ENCODE results near the gene POLR1G. TPM values are rescaled to one million over a fixed set of nuclear protein-coding genes. Genes with fewer than 3 reads are reported as not detected.
A peak's percentile ranks its signal among the peaks of the same experiment; 100 is the strongest.
"Not testable (repeated sequence)": the region's sequence is repeated elsewhere in the genome, so short reads cannot be mapped to it uniquely, and the experiment has no call there.

Gene POLR1G
- total RNA-seq, 3 donors from 2014 or later: 3.2 to 4.1 (median 3.2) TPM

GRCh38 chr19:45424191-45425058 is 18.0 kb downstream of the POLR1G start:
- no peak for TF ChIP-seq CTCF (IDR thresholded peaks at IDR 0.05)
- Histone ChIP-seq H3K36me3 (ENCODE audit: low read depth) (no peaks in the 10 kb centered on the region), H3K4me1 (ENCODE audit: low read depth) (peaks cover 16% of the 10 kb centered on the region), H3K9me3 (no peaks in the 10 kb centered on the region), H3K4me3 (no peak overlapping the region)
- DNase-seq (peak in 2 of 3 donors; percentile 76 to 84), ATAC-seq (peak; percentile 70)
- intact Hi-C loops (cut with DNase I, micrococcal nuclease): no loop called here

GRCh38 chr19:45428384-45429231 is 22.2 kb downstream of the POLR1G start:
- intact Hi-C loops (cut with DNase I, micrococcal nuclease): no loop called here
- Histone ChIP-seq H3K36me3 (ENCODE audit: low read depth) (no peaks in the 10 kb centered on the region), H3K9me3 (no peaks in the 10 kb centered on the region), H3K4me1 (ENCODE audit: low read depth) (peaks cover 10% of the 10 kb centered on the region), H3K4me3 (no peak overlapping the region)
- no peak for TF ChIP-seq CTCF (IDR thresholded peaks at IDR 0.05)
- no peak for DNase-seq
- ATAC-seq: no peak

- H3K4me1 ChIP-seq (ENCODE audit: low read depth): peaks cover 10% of the 10 kb centered on the region
- intact Hi-C loops (cut with DNase I, micrococcal nuclease); H3K36me3 ChIP-seq (ENCODE audit: low read depth); DNase-seq; ATAC-seq; H3K4me3 ChIP-seq; H3K9me3 ChIP-seq: not testable (repeated sequence)
Observed at GRCh38 chr19:45429896-45430295, 23.5 kb downstream of the POLR1G start.

- peaks cover 10% of the 10 kb centered on the region for H3K4me1 ChIP-seq (ENCODE audit: low read depth)
- H3K4me3 ChIP-seq; DNase-seq; intact Hi-C loops (cut with DNase I, micrococcal nuclease); ATAC-seq; H3K9me3 ChIP-seq; H3K36me3 ChIP-seq (ENCODE audit: low read depth): not testable (repeated sequence)
Observed at GRCh38 chr19:45431008-45431407, 24.6 kb downstream of the POLR1G start.

- ATAC-seq; intact Hi-C loops (cut with DNase I, micrococcal nuclease); H3K4me3 ChIP-seq; H3K9me3 ChIP-seq; DNase-seq; H3K36me3 ChIP-seq (ENCODE audit: low read depth): not testable (repeated sequence)
- peaks cover 10% of the 10 kb centered on the region for H3K4me1 ChIP-seq (ENCODE audit: low read depth)
Observed at GRCh38 chr19:45432543-45432942, 26.1 kb downstream of the POLR1G start.

GRCh38 chr19:45437328-45437727 is 30.9 kb downstream of the POLR1G start:
- Histone ChIP-seq H3K4me1 (ENCODE audit: low read depth) (peaks cover 6% of the 10 kb centered on the region), H3K4me3 (no peak overlapping the region), H3K36me3 (ENCODE audit: low read depth) (no peaks in the 10 kb centered on the region), H3K9me3 (no peaks in the 10 kb centered on the region)
- ATAC-seq (no peak), DNase-seq (no peak)
- intact Hi-C loops (cut with DNase I, micrococcal nuclease): no loop called here
- no peak for TF ChIP-seq CTCF (IDR thresholded peaks at IDR 0.05)

- ATAC-seq (no peak), DNase-seq (no peak)
- Histone ChIP-seq H3K9me3 (no peaks in the 10 kb centered on the region), H3K4me1 (ENCODE audit: low read depth) (peaks cover 12% of the 10 kb centered on the region), H3K4me3 (peak overlapping the region; percentile 54), H3K36me3 (ENCODE audit: low read depth) (no peaks in the 10 kb centered on the region)
- TF ChIP-seq CTCF (IDR thresholded peaks at IDR 0.05): no peak
- intact Hi-C loops (cut with DNase I, micrococcal nuclease): loop anchor here (2.0 kb wide), 1 partner anchor 40 kb away; no protein-coding TSS in a partner anchor
Observed at GRCh38 chr19:45439190-45439568, 32.7 kb downstream of the POLR1G start.
